Astrocyte (in vitro differentiated cells and primary cell): ENCODE data around the gene MAPK12.

Experiments used
- EZH2 ChIP-seq: IDR thresholded peaks from 2 replicates; pipeline ENCODE4 v1.6.1; 2012; ENCODE audit warnings: mild to moderate bottlenecking, low read length, inconsistent platforms; ENCODE audit not compliant: insufficient read depth
- TF ChIP-seq, protein P1 (sequence below): IDR thresholded peaks from 2 replicates; pipeline ENCODE4 v1.5.1; 2011; ENCODE audit warnings: low read depth, mild to moderate bottlenecking, inconsistent platforms, low read length, moderate library complexity; ENCODE audit not compliant: insufficient read depth

DNA sequence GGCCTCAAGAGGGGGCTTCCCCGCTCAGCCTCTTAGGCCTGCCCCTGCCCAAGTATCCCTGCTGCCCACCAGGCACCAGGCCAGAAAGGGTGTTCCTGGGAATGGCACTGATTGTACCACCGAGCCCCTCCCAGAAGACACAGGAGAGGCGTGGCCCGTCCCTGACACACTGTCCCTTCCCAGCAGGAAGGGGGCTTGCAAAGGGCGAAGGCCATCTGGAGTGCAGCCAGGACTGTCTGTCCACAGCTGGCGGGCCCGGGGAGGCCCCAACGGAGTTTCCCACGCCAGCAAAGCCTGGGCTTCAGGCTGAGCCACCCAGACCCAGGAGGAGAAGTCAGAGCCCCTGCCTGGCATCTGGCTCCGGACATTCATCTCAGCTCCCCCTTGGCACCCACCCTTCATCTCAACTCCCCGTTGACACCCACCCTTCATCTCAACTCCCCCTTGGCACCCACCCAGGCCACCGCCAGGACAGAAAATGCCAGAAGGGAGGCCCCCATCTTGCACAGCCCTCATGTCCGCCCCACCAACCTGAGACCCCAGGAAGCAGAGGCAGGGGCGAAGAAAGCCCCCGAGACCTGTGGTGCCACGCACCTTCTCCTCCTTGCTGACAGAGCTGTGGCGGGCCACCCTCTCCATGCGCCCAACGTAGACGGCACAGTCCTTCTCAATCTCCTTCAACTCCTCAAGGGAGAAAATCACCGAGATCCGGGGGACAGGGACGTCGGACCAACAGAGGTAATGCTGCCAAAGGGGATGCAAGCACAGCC, 36.1 kb downstream of the MAPK12 start:
- TF ChIP-seq, protein P1, sequence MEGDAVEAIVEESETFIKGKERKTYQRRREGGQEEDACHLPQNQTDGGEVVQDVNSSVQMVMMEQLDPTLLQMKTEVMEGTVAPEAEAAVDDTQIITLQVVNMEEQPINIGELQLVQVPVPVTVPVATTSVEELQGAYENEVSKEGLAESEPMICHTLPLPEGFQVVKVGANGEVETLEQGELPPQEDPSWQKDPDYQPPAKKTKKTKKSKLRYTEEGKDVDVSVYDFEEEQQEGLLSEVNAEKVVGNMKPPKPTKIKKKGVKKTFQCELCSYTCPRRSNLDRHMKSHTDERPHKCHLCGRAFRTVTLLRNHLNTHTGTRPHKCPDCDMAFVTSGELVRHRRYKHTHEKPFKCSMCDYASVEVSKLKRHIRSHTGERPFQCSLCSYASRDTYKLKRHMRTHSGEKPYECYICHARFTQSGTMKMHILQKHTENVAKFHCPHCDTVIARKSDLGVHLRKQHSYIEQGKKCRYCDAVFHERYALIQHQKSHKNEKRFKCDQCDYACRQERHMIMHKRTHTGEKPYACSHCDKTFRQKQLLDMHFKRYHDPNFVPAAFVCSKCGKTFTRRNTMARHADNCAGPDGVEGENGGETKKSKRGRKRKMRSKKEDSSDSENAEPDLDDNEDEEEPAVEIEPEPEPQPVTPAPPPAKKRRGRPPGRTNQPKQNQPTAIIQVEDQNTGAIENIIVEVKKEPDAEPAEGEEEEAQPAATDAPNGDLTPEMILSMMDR = no peak
- TF ChIP-seq EZH2 = no peak
